H1 (cell line): ENCODE results near the gene GJA10. TPM values are rescaled to one million over a fixed set of nuclear protein-coding genes. Genes with fewer than 3 reads are reported as not detected.

Experiments used
- CTCF ChIA-PET: fragments of 300-600 bp; sonication (Branson Sonifier 250); formaldehyde crosslinking; loops from one replicate; lab custom pipeline; 2021; ENCODE audit not compliant: partially characterized antibody; lab: Charles Lee
- POLR2A ChIA-PET: fragments of 300-600 bp; sonication (Branson Sonifier 250); formaldehyde crosslinking; loops from one replicate; lab custom pipeline; 2021; ENCODE audit warnings: inconsistent platforms; ENCODE audit not compliant: partially characterized antibody; lab: Charles Lee
- DNase-seq, 2 experiments: peaks; one replicate each; pipeline versions ENCODE4 v3.0.0 to v3.0.0-alpha.2; 2010 to 2022; ENCODE audit warnings: low spot score in 2 of 2, low read depth in 1 of 2, mixed read lengths in 1 of 2
- FAIRE-seq: peaks from 2 replicates; lab custom pipeline; 2011; peaks lifted over from hg19 to GRCh38; lab: Jason Lieb, UNC
- H2AFZ ChIP-seq: 2 replicates; pipeline ENCODE4 v1.8.1; 2012; ENCODE audit warnings: low read length, inconsistent platforms
- H2AK5ac ChIP-seq: 2 replicates; pipeline ENCODE4 v1.6.1; 2013; ENCODE audit warnings: low read depth, low read length
- H2BK120ac ChIP-seq: replicated peaks from 2 replicates; pipeline ENCODE3; 2013; ENCODE audit warnings: low read depth, low read length, inconsistent platforms
- H2BK12ac ChIP-seq: 2 replicates; pipeline ENCODE4 v1.6.1; 2013; ENCODE audit warnings: low read depth, low read length
- H2BK15ac ChIP-seq: 2 replicates; pipeline ENCODE4 v1.6.1; 2013; ENCODE audit warnings: low read length
- H2BK20ac ChIP-seq: 2 replicates; pipeline ENCODE4 v1.6.1; 2013; ENCODE audit warnings: low read length
- H2BK5ac ChIP-seq: 2 replicates; pipeline ENCODE4 v1.6.1; 2013; ENCODE audit warnings: low read depth, low read length
- H3K14ac ChIP-seq: 2 replicates; pipeline ENCODE4 v1.6.1; 2013; ENCODE audit warnings: inconsistent platforms; ENCODE audit not compliant: insufficient read length
- H3K18ac ChIP-seq: 2 replicates; pipeline ENCODE4 v1.6.1; 2013; ENCODE audit warnings: low read length; ENCODE audit errors: extremely low read depth
- H3K23ac ChIP-seq: 2 replicates; pipeline ENCODE4 v1.6.1; 2013; ENCODE audit warnings: inconsistent platforms; ENCODE audit not compliant: insufficient read length
- H3K23me2 ChIP-seq: 2 replicates; pipeline ENCODE4 v1.6.1; 2013; ENCODE audit warnings: low read depth, low read length
- H3K27ac ChIP-seq: 2 replicates; pipeline ENCODE4 v1.6.1; 2011; ENCODE audit warnings: low read depth, low read length, inconsistent platforms
- H3K27me3 ChIP-seq, 4 experiments: replicated peaks in 1 of 4; 1 replicate in 1 of 4; 2 replicates in 3 of 4; pipeline versions ENCODE4 v1.6.1 to v1.8.1; 2011 to 2013; ENCODE audit warnings: low read length in 3 of 4, mild to moderate bottlenecking in 3 of 4, inconsistent platforms in 2 of 4, mixed read lengths in 2 of 4, moderate library complexity in 1 of 4; ENCODE audit not compliant: control insufficient read depth in 3 of 4, insufficient read depth in 3 of 4; ENCODE audit errors: extremely low read depth in 1 of 4
- H3K36me3 ChIP-seq, 4 experiments: 2 replicates each; pipeline versions ENCODE4 v1.6.1 to v1.8.1; 2011 to 2013; ENCODE audit warnings: mild to moderate bottlenecking in 4 of 4, low read length in 3 of 4, moderate library complexity in 2 of 4, control low read depth in 1 of 4, inconsistent platforms in 1 of 4; ENCODE audit not compliant: insufficient read depth in 4 of 4, control insufficient read depth in 2 of 4
- H3K4ac ChIP-seq: replicated peaks from 2 replicates; pipeline ENCODE3; 2013; ENCODE audit warnings: low read length, low read depth, mixed read lengths, inconsistent platforms; ENCODE audit not compliant: insufficient read length
- H3K4me1 ChIP-seq, 4 experiments: replicated peaks in 1 of 4; 1 replicate in 1 of 4; 2 replicates in 3 of 4; pipeline versions ENCODE4 v1.6.1 to v1.8.1; 2011 to 2013; ENCODE audit warnings: low read length in 3 of 4, inconsistent platforms in 2 of 4, mixed read lengths in 1 of 4; ENCODE audit not compliant: insufficient read depth in 4 of 4, control insufficient read depth in 3 of 4
- H3K4me2 ChIP-seq, 2 experiments: 2 replicates each; pipeline versions ENCODE4 v1.6.1 to v1.8.1; 2011 to 2013; ENCODE audit warnings: low read depth in 2 of 2, low read length in 2 of 2, control low read depth in 1 of 2, inconsistent platforms in 1 of 2, mild to moderate bottlenecking in 1 of 2; ENCODE audit not compliant: insufficient read depth in 1 of 2
- H3K4me3 ChIP-seq, 4 experiments: fragments of 200-600, 300-600 bp in 1 of 4; sonication (generic), shearing (Covaris generic), sonication (Bioruptor Twin) in 1 of 4; 2 replicates each; pipeline versions ENCODE4 v1.5.1 to v1.8.1; 2011 to 2016; ENCODE audit warnings: low read length in 4 of 4, low read depth in 3 of 4, control low read depth in 2 of 4, inconsistent platforms in 2 of 4, mild to moderate bottlenecking in 2 of 4, mixed read lengths in 1 of 4, moderate library complexity in 1 of 4; ENCODE audit not compliant: insufficient read depth in 2 of 4; ENCODE audit errors: extremely low read depth in 1 of 4
- H3K56ac ChIP-seq: replicated peaks from 2 replicates; pipeline ENCODE3; 2013; ENCODE audit warnings: low read depth, mild to moderate bottlenecking, mixed read lengths, low read length, inconsistent platforms; ENCODE audit not compliant: insufficient read length
- H3K79me1 ChIP-seq: 2 replicates; pipeline ENCODE4 v1.6.1; 2013; ENCODE audit warnings: low read depth, low read length, control low read depth
- H3K79me2 ChIP-seq, 2 experiments: 2 replicates each; pipeline versions ENCODE4 v1.6.1 to v1.8.1; 2012 to 2013; ENCODE audit warnings: low read length in 2 of 2, mild to moderate bottlenecking in 2 of 2, inconsistent platforms in 1 of 2; ENCODE audit not compliant: insufficient read depth in 2 of 2, control insufficient read depth in 1 of 2
- H3K9ac ChIP-seq, 4 experiments: replicated peaks in 1 of 4; 1 replicate in 1 of 4; 2 replicates in 3 of 4; pipeline versions ENCODE4 v1.6.1 to v1.8.1; 2011 to 2013; ENCODE audit warnings: low read depth in 3 of 4, low read length in 3 of 4, control low read depth in 2 of 4, mild to moderate bottlenecking in 2 of 4, moderate library complexity in 2 of 4, inconsistent platforms in 1 of 4; ENCODE audit errors: extremely low read depth in 1 of 4
- H3K9me3 ChIP-seq, 2 experiments: 2 replicates each; pipeline versions ENCODE4 v1.6.1 to v1.8.1; 2012 to 2013; ENCODE audit warnings: mild to moderate bottlenecking in 2 of 2, moderate library complexity in 2 of 2, control low read depth in 1 of 2, inconsistent platforms in 1 of 2, low read depth in 1 of 2, low read length in 1 of 2, mixed read lengths in 1 of 2; ENCODE audit not compliant: insufficient read depth in 2 of 2
- H4K20me1 ChIP-seq, 2 experiments: replicated peaks in 1 of 2; 2 replicates each; pipeline versions ENCODE3 to v1.8.1; 2011 to 2013; ENCODE audit warnings: inconsistent platforms in 2 of 2, low read length in 2 of 2, mild to moderate bottlenecking in 1 of 2; ENCODE audit not compliant: insufficient read depth in 2 of 2, control insufficient read depth in 1 of 2
- H4K5ac ChIP-seq: 2 replicates; pipeline ENCODE4 v1.6.1; 2013; ENCODE audit warnings: low read length, low read depth, mixed read lengths, inconsistent platforms; ENCODE audit not compliant: insufficient read length
- H4K8ac ChIP-seq: 2 replicates; pipeline ENCODE4 v1.8.0; 2013; ENCODE audit warnings: mild to moderate bottlenecking, moderate library complexity, low read length, inconsistent platforms; ENCODE audit not compliant: insufficient read depth; ENCODE audit errors: extremely low read depth
- H4K91ac ChIP-seq: replicated peaks from 2 replicates; pipeline ENCODE3; 2013; ENCODE audit warnings: low read length, mixed read lengths, inconsistent platforms; ENCODE audit not compliant: insufficient read length
- BCL11A ChIP-seq, 2 experiments: IDR thresholded peaks; one replicate each; pipeline ENCODE4 v1.6.1; 2011; ENCODE audit warnings: low read depth in 2 of 2, low read length in 2 of 2, mild to moderate bottlenecking in 2 of 2
- E2F6 ChIP-seq: IDR thresholded peaks from 2 replicates; pipeline ENCODE4 v1.6.1; 2012; ENCODE audit warnings: inconsistent platforms
- EP300 ChIP-seq, 2 experiments: IDR thresholded peaks; 1 replicate in 1 of 2; 2 replicates in 1 of 2; pipeline ENCODE4 v1.6.1; 2011 to 2012; ENCODE audit warnings: low read depth in 2 of 2, low read length in 2 of 2, mild to moderate bottlenecking in 2 of 2, borderline replicate concordance in 1 of 2, inconsistent platforms in 1 of 2, moderate library complexity in 1 of 2
- KDM1A ChIP-seq: fragments of 200-600, 300-600 bp; sonication (generic); IDR thresholded peaks from 2 replicates; pipeline ENCODE4 v1.7.1; 2016; ENCODE audit warnings: mild to moderate bottlenecking, low read length, borderline replicate concordance
- MAFK ChIP-seq: IDR thresholded peaks from 2 replicates; pipeline ENCODE4 v1.6.1; 2012; ENCODE audit warnings: low read depth, mild to moderate bottlenecking, improper control_type of control experiment, low read length
- POLR2A ChIP-seq, 2 experiments: IDR thresholded peaks; 1 replicate in 1 of 2; 2 replicates in 1 of 2; pipeline ENCODE4 v1.6.1; 2011; ENCODE audit warnings: low read depth in 2 of 2, low read length in 2 of 2, mild to moderate bottlenecking in 2 of 2; ENCODE audit errors: control extremely low read depth in 1 of 2
- POU5F1 ChIP-seq: IDR thresholded peaks from 2 replicates; pipeline ENCODE4 v1.6.1; 2011; ENCODE audit warnings: low read depth, mild to moderate bottlenecking, low read length, moderate library complexity
- RNF2 ChIP-seq: fragments of 200-900, 300-1000 bp; sonication (generic); IDR thresholded peaks from 2 replicates; pipeline ENCODE4 v1.7.1; 2016; ENCODE audit warnings: borderline replicate concordance, low read depth, mild to moderate bottlenecking, antibody characterized with exemption, low read length; ENCODE audit not compliant: poor library complexity, severe bottlenecking; ENCODE audit errors: missing control alignments
- RXRA ChIP-seq: IDR thresholded peaks from 2 replicates; pipeline ENCODE4 v1.6.1; 2011; ENCODE audit warnings: low read depth, mild to moderate bottlenecking, low read length, moderate library complexity; ENCODE audit not compliant: insufficient read depth
- SIRT6 ChIP-seq: IDR thresholded peaks from one replicate; pipeline ENCODE4 v1.7.1; 2012; ENCODE audit warnings: low read length, inconsistent platforms
- SP2 ChIP-seq: IDR thresholded peaks from 2 replicates; pipeline ENCODE4 v1.6.1; 2012; ENCODE audit warnings: mild to moderate bottlenecking, low read length, inconsistent platforms
- SRF ChIP-seq: IDR thresholded peaks from 2 replicates; pipeline ENCODE4 v1.6.1; 2011; ENCODE audit warnings: mild to moderate bottlenecking, low read depth, low read length, moderate library complexity
- TAF1 ChIP-seq: IDR thresholded peaks from 2 replicates; pipeline ENCODE4 v1.6.1; 2011; ENCODE audit warnings: mild to moderate bottlenecking, low read depth, low read length
- ZNF274 ChIP-seq: IDR thresholded peaks from 2 replicates; pipeline ENCODE4 v1.7.0; 2012; ENCODE audit warnings: low read length, borderline replicate concordance; ENCODE audit errors: extremely low read depth
- WGBS, 2 experiments: shearing (Covaris generic) in 1 of 2; methylation state at CpG; one replicate each; pipeline versions ENCODE4 v1.1.6 to v1.1.7; 2013 to 2015; ENCODE audit warnings: low lambda C conversion rate in 2 of 2, mixed read lengths in 2 of 2, inconsistent platforms in 1 of 2, low coverage in 1 of 2, missing lambda C conversion rate in 1 of 2; ENCODE audit not compliant: insufficient replicate concordance in 2 of 2, insufficient coverage in 1 of 2, insufficient read length in 1 of 2; ENCODE audit errors: extremely low coverage in 1 of 2, missing lambda C conversion rate in 1 of 2; 5-methylcytosine and 5-hydroxymethylcytosine counted together
- polyA plus RNA-seq, 7 experiments: library from polyadenylated mRNA; depleted of rRNA in 3 of 7; stranded (reverse) in 5 of 7; unstranded in 2 of 7; fragments of >200 nt in 5 of 7; fragments of 200-250 nt in 2 of 7; gene quantifications; 1 replicate in 5 of 7; 2 replicates in 1 of 7; 4 replicates in 1 of 7; pipeline versions ENCODE4 v1.2.1 to v1.2.3, GENCODE V29; 2011 to 2013; ENCODE audit warnings: missing spikeins in 2 of 7, mixed read lengths in 2 of 7
- total RNA-seq: library from RNA; stranded (reverse); fragmentation: NEBNext Ultra II Directional; extraction: Animal tissue kit (Norgen Biotek cat#: 25700); gene quantifications from 2 replicates; pipeline ENCODE4 v1.2.1, GENCODE V29; 2021

GJA10 gene
- total and polyA plus RNA-seq, 2 of the 8 experiments (the other 6 are each of a cell fraction or from before 2014, with no cell fraction given) = 0.21 TPM; not detected in 1

- FAIRE-seq (no peak), DNase-seq (no peak)
- no peak overlapping the region for H4K91ac ChIP-seq
- H3K23ac ChIP-seq = no peak overlapping the region
- peaks cover 0 to 2% of the 10 kb centered on the region in 2 experiments for H4K20me1 ChIP-seq
- H2AFZ ChIP-seq = no peak overlapping the region
- no peak overlapping the region for H2BK5ac ChIP-seq
- no peaks in the 10 kb centered on the region for H3K27me3 ChIP-seq
- H3K79me2 ChIP-seq = no peaks in the 10 kb centered on the region
- H2BK12ac ChIP-seq = no peak overlapping the region
- peaks cover 0 to 2% of the 10 kb centered on the region in 2 experiments; a peak in 1 of 4 replicates for H3K9me3 ChIP-seq
- no peak overlapping the region for H2BK120ac ChIP-seq
- H4K5ac ChIP-seq = no peak overlapping the region
- no peak overlapping the region for H3K56ac ChIP-seq
- POLR2A ChIA-PET = interaction anchor here (0.9 to 1.3 kb wide), 2 partner anchors 10 to 12 kb away, joined by 4 to 5 read pairs; no protein-coding TSS in a partner anchor
- no peak overlapping the region for H4K8ac ChIP-seq
- H3K4me3 ChIP-seq = no peak overlapping the region
- no peaks in the 10 kb centered on the region for H3K4me1 ChIP-seq
- CTCF ChIA-PET = no interaction called here
- no peak overlapping the region for H2AK5ac ChIP-seq
- no peak overlapping the region for H3K4me2 ChIP-seq
- no peaks in the 10 kb centered on the region for H3K79me1 ChIP-seq
- H3K9ac ChIP-seq = no peak overlapping the region
- H3K4ac ChIP-seq = no peak overlapping the region
- peaks cover 13 to 86% (median 59%) of the 10 kb centered on the region in 4 experiments; a peak in 7 of 8 replicates for H3K36me3 ChIP-seq
- no peak overlapping the region for H2BK20ac ChIP-seq
- H3K14ac ChIP-seq = no peak overlapping the region
- whole genome bisulfite sequencing, 2 experiments = 94% methylated on average over 5 of the region's 5 CpGs; no CpG with 5 or more reads in 1 of the 2 experiments
- no peak overlapping the region for H3K18ac ChIP-seq
- no peak overlapping the region for H2BK15ac ChIP-seq
- H3K27ac ChIP-seq = no peak overlapping the region
- H3K23me2 ChIP-seq = no peaks in the 10 kb centered on the region
- TF ChIP-seq TAF1 = no peak
- no peak for TF ChIP-seq SP2
- TF ChIP-seq SRF = no peak
- TF ChIP-seq ZNF274 = no peak
- no peak for TF ChIP-seq RXRA
- TF ChIP-seq BCL11A (IDR thresholded peaks at IDR 0.05; ENCODE audit: low read depth in 2 of 2, low read length in 2 of 2) = no peak
- TF ChIP-seq KDM1A = no peak
- TF ChIP-seq MAFK = no peak
- TF ChIP-seq SIRT6 = no peak
- TF ChIP-seq RNF2 = no peak
- no peak for TF ChIP-seq POLR2A (IDR thresholded peaks at IDR 0.05; ENCODE audit: control extremely low read depth in 1 of 2, low read depth in 2 of 2, low read length in 2 of 2)
- no peak for TF ChIP-seq E2F6
- TF ChIP-seq POU5F1 = no peak
- no peak for TF ChIP-seq EP300 (IDR thresholded peaks at IDR 0.05; ENCODE audit: borderline replicate concordance in 1 of 2, low read depth in 2 of 2, low read length in 2 of 2)
Measured at GRCh38 chr6:89862273-89862672, 32.0 kb upstream of the GJA10 start.
